SK-N-SH (cell line): ENCODE results near the gene HTR7.

ENCODE experiments used
- CHD2 ChIP-seq: fragments of 150-350 bp; IDR thresholded peaks from 2 replicates; pipeline ENCODE4 v1.6.1; 2018; ENCODE audit warnings: low read length; ENCODE audit not compliant: partially characterized antibody
- CTCF ChIP-seq: fragments of 200-600 bp; sonication (generic); IDR thresholded peaks from 2 replicates; pipeline ENCODE4 v1.6.1; 2017; ENCODE audit warnings: antibody characterized with exemption, mild to moderate bottlenecking, moderate library complexity
- ELF1 ChIP-seq: IDR thresholded peaks from 2 replicates; pipeline ENCODE4 v1.4.0; 2012
- EP300 ChIP-seq, 2 experiments: IDR thresholded peaks; 2 replicates each; pipeline versions ENCODE4 v1.4.0 to v1.6.1; 2012; ENCODE audit warnings: borderline replicate concordance in 1 of 2, low read depth in 1 of 2, low read length in 1 of 2
- GABPA ChIP-seq: IDR thresholded peaks from 2 replicates; pipeline ENCODE4 v1.4.0; 2012; ENCODE audit warnings: low read depth, mild to moderate bottlenecking
- GATA2 ChIP-seq: sonication (generic); formaldehyde crosslinking; IDR thresholded peaks from 2 replicates; pipeline ENCODE4 v1.5.0; 2020; ENCODE audit warnings: mild to moderate bottlenecking, missing genetic modification reagents
- MXI1 ChIP-seq: IDR thresholded peaks from 2 replicates; pipeline ENCODE4 v1.6.1; 2012; ENCODE audit warnings: mild to moderate bottlenecking, low read depth, low read length, improper control_type of control experiment
- NFIC ChIP-seq: IDR thresholded peaks from 2 replicates; pipeline ENCODE4 v1.4.0; 2012; ENCODE audit warnings: borderline replicate concordance
- PBX3 ChIP-seq: IDR thresholded peaks from 2 replicates; pipeline ENCODE4; 2012
- RCOR1 ChIP-seq: fragments of 150-350 bp; IDR thresholded peaks from 2 replicates; pipeline ENCODE4 v1.6.1; 2017; ENCODE audit warnings: antibody characterized with exemption, low read length
- USF1 ChIP-seq: IDR thresholded peaks from 2 replicates; pipeline ENCODE4 v1.4.0; 2012; ENCODE audit warnings: low read depth, borderline replicate concordance
- USF2 ChIP-seq: fragments of 150-350 bp; IDR thresholded peaks from 2 replicates; pipeline ENCODE4 v1.6.1; 2017; ENCODE audit warnings: antibody characterized with exemption, low read length, low read depth, borderline replicate concordance

GRCh38 chr10:90734415-90734814 lies 123.4 kb downstream of the HTR7 start:
- TF ChIP-seq MXI1 (no peak), GABPA (no peak), EP300 (IDR thresholded peaks at IDR 0.05; ENCODE audit: borderline replicate concordance in 1 of 2, low read depth in 1 of 2, low read length in 1 of 2) (no peak), CTCF (no peak), NFIC (no peak), USF1 (no peak), PBX3 (no peak), RCOR1 (no peak), ELF1 (no peak), USF2 (no peak), GATA2 (CRISPR knock-in tag) (no peak), CHD2 (no peak)
